NCI-H82 treated with DMSO at 0.1 percent for 48 hours (cell line): ENCODE results near the gene EEF2K.

Experiments used
- DNase-seq: peaks from one replicate; lab custom pipeline; 2025; ENCODE audit not compliant: unreplicated experiment; lab: John Stamatoyannopoulos, UW

The EEF2K gene

DNA sequence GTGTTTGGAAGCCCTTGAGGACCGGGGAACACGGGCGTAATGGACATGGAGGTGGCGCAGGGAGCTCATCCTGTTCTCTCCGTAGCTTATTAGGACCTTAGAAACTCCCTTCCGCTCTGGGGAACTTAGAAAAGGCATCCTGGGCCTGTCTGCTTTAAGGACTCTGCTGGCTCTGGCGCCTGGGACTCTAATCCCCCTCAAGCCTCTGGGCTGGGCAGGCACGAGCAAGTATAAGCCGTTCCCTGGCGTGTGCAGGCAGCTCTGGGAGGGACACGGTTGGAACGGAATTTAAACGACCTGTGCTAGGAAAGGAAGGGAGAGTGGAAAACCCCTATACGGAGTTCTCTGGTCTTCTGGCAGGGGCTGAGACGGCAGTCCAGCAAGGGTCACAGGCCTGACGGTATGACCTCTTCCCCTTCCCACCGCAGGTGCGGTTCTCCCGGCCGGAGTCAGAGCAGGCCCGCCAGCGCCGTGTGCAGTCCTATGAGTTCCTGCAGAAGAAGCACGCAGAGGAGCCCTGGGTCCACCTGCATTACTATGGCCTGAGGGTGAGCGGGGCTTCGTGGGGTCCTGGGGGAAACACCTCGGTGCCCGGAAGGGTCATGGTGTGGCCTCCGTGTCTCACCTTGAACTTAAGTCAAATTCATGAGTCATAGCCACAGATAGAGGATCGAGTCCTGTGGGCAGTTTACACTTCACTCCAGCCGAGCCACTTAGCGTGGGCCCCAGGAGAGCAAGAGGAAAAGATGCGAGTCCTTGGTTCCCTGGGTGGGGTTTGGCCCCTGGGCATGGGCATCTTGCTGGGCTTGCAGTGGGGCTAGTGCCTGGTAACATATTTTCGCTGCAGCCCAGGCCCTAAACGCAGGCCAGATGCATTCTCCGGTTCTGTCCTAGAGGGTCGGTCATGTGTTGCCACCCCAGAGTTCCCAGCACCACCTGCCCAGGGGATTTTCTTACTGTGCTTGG, 108.9 kb downstream of the EEF2K start:
- DNase-seq: peak; percentile 42

DNA sequence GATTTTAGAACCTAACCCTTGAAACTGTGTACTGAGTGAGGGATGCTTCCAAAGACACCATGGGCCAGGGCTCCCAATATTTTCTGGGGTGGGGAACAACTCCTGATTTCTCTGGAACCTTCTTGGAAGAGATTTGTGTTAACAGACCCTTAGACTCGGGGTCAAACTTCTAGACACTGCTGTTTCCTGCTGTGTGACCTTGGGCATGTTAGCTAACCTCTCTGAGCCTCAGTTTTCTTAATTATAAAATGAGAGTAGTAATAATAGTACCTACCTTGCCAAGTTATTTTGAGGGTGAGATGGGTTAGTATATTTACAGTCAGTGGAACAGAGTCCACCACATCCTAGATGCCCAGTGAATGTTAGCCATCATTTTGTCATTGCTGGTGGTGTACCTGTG, 109.9 kb downstream of the EEF2K start:
- no peak for DNase-seq

DNA sequence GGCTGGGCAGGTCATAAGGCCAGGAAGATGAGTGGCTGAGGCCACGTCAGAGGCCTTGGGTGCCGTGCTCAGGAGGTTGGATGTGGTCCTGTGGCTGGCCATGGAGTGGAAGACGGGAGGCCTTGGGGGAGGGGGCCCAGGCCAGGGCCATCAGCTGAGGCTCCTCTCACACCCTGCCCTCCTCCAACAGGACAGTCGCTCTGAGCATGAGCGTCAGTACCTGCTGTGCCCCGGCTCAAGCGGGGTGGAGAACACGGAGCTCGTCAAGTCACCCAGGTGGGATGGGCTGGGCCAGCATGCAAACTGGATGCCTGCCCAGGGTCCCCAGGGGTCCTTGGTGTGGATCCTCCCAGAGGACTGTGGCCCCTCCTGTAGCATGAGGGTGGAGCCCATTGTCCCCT, 110.3 kb downstream of the EEF2K start:
- no peak for DNase-seq

DNA sequence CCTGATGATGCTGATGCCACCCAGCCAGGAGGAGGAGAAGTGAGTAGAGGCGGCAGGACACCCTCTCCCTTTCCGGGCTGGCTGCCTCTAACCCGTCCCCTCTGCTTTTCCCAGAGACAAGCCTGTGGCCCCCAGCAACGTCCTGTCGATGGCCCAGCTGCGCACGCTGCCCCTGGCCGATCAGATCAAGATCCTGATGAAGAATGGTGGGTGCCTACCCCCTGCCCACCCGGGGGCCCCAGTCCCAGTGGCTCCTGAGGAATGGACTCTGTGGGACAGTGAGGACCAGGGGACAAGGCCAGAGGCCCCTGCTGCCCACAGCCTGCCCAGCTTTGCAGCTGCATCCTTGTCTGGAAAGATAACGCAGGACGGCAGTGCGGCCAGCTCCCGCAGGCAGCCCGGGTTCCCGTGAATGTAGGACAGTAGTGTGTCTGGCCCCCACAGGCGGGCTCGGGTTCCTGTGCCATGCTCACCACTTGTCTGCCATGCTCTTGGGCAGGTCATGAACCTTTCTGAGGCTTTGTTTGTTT, 111.0 kb downstream of the EEF2K start:
- DNase-seq: no peak

DNA sequence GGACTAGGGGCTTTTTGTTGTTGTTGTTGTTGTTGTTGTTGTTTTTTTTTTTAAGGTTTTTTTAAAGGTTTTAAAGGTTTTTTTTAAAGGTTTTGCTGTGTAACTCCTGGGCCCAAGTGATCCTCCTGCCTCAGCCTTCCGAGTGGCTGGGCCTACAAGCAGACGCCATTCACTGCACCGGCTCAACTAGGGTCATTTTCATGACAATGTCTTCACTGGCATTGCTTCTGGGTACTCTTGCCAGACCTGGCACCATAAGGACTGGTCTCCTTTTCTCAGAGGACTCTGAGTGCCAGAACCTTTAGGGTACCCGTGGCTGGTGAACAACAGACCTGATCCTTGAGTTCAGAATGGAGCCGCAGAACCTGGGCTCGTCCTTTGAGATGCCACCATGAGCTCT, 111.5 kb downstream of the EEF2K start:
- no peak for DNase-seq

DNA sequence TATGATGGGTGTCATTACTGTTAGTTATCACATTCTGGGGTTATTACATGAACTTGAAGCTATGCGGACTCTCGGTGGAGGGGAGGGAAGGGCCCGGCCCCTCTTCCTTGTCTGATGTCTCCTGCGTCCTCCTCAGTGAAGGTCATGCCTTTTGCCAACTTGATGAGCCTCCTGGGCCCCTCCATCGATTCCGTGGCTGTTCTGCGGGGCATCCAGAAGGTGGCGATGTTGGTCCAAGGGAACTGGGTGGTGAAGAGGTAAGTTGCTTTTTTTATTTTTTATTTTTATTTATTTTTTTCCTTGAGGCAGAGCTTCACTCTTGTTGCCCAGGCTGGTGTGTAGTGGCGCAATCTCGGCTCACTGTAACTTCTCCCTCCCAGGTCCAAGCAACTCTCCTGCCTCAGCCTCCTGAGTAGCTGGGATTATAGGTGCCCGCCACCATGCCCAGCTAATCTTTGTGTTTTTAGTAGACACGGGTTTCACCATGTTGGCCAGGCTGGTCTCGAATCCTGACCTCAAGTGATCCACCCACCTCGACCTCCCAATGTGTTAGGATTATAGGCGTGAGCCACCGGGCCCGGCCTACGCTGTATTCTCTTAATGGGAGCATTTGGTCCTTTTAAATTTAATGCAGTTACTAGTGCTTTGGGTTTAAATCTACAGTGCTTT, 112.7 kb downstream of the EEF2K start:
- no peak for DNase-seq

DNA sequence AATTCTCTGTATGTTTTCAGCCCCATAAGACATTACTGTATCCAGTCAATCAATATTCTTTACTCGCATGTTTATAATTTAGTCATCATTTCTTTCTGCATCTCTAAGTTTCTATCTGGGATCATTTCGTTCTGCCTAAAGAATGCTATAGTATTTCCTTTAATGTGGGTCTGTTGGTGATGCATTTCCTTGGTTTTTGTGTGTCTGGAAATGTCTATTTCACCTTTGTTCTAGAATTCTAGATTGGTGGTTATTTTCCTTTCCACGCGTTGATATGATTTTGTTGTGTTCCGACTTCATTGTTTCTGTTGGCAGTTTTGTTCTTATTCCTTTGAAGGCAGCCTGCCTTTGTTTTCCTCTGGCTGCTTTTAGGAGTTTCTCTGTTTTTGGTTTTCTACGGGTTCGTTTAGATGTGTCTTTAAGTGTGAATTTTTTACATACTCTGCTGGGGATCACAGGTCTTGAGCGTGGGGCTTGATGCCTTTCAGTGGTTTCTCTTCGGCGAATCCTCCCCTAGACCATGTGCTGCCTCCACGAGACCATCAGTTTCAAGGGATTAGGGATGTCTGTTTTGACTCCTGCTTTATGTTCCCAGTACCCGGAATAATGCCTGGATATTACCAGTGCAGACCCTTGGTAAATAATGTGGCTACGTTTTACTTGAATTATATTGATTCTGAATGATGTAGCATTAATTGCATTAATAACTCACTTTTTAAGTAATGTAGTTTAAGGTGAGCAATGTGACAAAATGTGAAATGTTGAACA, 114.7 kb downstream of the EEF2K start:
- DNase-seq: peak; percentile 80

DNA sequence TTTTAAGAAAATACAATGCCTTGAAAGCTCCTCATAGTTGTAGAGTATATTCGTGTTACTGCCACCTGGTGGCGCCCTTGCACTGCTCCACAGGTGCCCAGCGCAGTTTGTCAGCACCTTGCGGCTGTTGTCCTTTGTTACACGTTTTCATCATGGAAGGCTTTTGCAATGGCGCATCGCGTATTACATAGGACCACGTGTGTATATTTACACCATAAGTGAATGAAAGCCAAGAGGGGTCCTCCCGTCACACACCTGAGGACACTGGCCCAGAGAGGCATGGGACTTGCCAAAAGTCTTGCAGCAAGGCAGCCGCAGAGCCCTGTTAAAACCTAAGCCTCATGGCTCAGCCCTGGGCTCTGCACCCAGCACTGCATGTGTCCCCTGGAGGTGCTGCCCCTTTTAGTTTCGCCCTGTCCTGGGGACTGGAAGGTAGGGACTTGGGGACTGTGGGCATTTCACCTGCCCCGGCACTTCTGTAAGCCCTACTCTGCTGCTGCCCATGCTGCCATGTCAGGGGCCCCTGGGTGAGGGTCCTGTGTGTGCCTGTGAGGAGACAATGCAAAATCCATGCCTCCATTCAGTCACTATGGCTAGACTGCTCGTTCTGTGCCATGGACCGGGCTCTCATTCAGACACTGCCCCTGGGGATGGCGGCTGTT, 115.4 kb downstream of the EEF2K start:
- DNase-seq: peak; percentile 80

DNA sequence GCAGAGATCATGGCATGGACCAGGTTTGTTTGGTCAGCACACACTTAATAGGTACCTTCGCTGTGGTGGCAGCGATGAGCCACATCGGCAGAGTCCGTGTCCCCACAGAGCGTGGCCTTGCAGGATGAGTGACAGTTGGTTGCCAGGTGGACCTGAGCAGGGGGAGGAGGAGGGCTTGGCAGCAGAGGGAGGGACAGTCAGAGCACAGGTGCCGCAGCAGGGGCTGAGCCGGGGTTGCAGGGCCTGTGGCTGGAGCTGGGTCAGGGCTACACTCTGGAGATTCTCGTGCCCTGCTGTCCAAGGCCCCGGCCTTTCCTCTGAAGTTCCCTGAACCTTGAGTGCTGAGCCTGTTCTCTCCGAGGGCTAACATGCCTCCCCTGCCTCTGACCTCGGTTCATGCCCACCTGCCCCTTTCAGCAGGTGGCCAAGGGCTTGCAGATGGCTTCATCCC, 116.0 kb downstream of the EEF2K start:
- no peak for DNase-seq

DNA sequence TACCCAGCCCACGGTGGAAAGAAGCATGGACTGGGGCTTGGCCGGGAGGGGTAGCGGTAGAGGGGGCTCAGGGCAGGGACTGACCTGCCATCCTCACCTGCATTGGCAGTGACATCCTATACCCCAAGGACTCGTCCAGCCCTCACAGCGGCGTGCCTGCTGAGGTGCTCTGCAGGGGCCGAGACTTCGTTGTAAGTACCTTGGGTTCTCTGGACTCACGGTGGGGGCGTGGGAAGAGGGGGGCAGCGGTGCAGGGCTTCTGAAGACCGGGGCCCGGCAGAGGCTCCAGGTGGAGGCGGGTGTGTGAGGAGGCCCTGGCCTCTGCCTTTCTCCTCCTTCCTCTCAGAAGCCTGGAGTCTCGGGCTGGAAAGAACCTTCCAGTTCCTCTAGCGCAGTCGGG, 116.7 kb downstream of the EEF2K start:
- no peak for DNase-seq

DNA sequence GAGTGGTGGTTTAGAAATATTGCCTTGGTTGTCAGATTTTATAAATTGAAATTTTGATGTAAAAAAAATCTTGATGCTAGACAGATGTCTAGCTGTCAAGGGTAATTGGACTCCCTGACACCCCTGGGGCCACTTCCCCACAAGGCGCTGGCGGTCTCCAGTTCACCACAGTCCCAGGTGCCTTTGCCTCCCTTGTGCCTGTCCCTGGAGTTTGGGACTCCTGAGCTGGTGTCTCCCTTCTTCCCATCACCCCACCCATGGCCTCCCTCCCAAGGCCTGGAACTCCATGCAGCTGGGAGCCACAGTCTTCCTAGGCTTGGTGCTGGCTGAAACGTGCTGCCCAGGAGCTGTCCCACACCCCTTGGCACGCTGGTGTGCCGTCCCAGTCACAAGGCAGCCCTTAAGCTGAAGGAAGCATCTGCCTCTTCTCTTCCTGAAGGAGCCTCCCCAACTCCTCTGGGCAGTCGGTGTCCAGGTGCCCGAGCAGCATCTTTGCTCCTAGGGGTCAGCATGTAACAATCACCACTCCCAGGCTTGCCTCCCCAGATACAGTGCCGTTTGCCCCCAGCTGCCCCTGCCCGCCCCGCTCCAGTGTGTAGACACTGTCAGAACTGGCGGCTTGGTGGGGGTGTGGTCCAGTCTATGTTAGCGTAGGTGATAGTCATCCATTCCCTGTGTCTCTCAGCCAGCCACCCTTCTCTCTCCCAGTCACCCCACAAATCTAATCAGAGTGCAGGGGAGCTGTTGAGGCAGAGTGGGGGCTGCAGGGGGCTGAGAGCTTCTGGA, 117.3 kb downstream of the EEF2K start:
- DNase-seq: no peak

DNA sequence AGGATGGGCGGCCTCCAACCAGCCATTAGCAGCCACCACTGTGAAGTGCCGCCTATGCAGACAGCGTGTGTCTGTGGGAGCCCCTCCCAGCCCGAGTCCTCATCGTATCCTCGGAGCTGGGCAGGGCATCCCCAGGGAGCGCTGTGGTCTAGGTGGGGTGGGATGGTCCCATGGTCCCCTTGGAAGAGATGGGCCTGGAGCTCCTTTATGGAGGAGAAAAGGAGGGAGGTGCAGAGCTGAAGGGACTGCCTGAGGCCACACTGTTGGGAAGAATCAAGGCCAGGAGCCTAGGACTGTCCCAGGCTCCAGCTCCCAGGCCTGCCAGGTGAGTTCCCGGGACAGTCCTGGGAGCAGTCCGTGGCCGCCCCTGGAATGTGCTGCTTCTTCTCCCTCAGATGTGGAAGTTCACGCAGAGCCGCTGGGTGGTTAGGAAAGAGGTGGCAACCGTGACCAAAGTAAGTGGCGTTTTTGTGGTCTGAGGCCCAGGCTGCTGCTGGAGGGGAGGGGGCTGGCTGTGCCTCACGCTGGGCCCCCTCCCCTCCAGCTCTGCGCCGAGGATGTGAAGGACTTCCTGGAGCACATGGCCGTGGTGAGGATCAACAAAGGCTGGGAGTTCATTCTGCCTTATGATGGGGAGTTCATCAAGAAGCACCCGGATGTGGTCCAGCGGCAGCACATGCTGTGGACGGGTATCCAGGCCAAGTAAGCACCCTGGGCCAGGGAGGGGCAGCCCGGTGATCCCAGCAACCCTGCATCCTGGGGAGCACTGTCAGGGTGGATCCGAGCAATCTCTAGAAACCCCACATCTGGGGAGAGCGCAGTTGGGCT, 118.1 kb downstream of the EEF2K start:
- no peak for DNase-seq

DNA sequence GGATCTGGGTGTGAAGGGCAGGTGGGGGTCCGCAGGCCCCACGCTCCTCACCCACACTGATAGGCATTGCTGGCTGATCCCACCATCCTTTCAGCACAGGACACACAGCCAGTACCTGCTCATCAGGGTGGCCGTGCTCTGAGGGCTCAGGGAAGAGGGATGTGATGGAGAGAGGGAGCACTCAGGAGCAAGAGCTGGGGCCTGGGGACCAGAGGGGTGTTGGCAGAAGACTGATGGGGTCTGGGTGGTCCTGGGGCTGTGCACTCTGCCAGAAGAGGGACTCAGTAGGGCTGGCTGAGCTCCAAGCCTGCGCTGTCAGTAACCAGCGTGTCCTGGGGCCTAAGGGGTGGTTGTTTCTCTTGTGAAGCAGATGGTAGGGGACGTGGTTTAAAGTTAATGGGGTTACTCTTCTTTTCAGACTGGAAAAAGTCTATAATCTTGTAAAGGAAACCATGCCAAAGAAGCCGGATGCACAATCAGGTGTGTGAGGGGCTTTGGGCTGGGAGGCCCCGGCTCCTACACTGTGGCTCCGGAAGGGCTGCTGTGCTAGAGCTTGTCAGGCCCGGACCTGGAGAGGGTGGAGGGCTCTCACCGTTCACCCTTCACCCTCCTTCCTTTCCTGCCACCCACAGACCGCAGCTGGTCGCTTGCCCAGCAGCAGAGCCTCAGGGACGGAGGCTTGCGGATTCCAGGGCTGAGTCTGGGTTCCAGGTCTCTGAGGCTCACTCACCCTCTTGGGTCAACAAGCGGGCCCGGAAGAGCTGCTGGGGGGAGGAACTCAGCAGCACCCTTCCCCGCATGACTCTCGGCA, 118.9 kb downstream of the EEF2K start:
- peak; percentile 92 for DNase-seq

DNA sequence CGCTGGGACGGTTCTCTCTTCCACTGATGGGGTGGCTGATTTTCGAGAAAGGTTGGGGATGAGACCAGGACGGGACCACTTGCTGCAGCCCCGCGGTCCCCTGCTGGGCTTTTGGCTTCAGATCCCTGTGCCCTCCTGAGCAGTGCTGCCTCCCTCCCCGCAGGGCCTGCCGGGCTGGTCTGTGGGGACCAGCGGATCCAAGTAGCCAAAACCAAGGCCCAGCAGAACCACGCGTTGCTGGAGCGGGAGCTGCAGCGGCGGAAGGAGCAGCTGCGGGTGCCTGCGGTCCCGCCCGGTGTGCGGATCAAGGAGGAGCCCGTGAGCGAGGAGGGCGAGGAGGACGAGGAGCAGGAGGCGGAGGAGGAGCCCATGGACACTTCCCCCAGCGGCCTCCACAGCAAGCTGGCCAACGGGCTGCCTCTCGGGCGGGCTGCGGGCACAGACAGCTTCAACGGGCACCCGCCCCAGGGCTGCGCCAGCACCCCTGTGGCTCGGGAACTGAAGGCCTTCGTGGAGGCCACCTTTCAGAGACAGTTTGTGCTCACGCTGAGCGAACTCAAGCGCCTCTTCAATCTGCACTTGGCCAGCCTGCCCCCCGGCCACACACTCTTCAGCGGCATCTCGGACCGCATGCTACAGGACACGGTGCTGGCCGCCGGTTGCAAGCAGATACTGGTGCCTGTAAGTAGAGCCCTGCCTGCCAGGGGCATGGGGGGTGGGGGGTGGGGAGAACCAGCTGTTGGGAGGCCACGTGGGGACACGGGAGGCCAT, 119.7 kb downstream of the EEF2K start:
- no peak for DNase-seq

DNA sequence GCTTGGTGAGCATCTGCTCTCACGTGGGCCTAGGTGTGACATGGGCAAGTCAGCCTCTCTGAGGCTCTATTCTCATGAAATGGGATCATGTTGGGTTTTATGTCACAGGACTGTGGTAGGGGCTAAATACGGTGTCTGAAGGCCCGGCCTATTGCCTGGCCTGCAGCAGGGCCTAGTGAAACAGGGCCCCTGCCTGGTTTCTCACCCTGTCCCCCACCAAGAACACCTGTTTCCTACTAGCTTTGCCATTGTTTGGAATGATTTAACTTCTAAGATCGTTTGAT, 120.2 kb downstream of the EEF2K start:
- no peak for DNase-seq

DNA sequence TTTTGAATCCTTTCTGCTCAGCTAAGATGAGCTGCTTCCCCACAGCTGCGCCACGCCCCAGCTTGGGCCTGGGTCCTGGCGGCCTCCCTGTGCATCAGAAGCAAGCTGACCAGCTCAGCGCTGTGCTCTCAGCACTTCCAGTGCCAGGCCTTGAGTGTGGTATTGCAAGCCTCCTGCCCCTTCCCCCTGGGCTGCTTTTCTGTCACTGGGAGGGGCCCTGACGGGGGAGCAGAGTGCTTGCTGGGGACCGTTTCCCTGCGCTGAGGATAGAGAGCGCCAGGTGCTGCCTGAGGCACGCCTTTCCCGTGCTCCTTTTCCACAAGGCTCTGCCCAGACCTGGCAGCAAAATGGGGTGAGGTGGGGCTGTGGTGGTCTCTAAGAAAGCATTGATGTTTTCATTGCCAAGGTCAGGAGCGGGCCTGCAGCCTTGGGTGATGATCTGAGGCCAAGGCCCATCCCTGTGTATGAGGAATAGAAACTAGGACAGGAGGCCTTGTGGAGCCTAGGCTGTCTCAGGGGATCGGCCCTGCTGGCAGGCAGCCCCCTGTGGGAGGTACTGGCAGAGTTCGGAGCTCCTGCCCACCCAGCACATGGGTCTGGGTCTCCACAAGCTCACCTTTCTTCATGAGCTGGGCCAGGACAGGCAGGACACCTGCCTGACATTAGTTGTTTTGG, 120.8 kb downstream of the EEF2K start:
- no peak for DNase-seq

DNA sequence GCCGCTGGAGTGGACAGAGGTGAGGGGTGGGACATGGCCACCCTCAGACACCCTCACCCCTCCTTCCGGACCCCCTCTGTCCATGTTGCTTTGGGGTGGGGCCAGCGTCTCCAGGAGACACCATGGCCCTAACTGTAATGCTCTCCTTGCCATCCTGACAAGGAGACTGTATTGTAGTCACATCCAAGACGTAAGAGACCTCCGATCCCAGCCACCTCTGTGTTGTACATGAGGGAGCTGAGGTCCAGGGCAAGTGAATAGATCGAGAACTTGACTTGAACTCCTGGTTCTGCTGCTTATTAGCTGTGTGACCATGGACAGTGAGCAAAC, 121.3 kb downstream of the EEF2K start:
- no peak for DNase-seq
